Common myeloid progenitor, CD34-positive (primary cell): ENCODE results near the gene FAM167B.

ENCODE experiments used
- CTCF ChIA-PET: fragments of 350-600 bp; sonication (Branson Sonifier 250); formaldehyde crosslinking; loops from one replicate; lab custom pipeline; 2021; ENCODE audit warnings: antibody characterized with exemption; lab: Charles Lee
- POLR2A ChIA-PET: fragments of 350-600 bp; sonication (Branson Sonifier 250); formaldehyde crosslinking; loops from one replicate; lab custom pipeline; 2021; ENCODE audit warnings: antibody characterized with exemption; lab: Charles Lee
- DNase-seq, 3 donors: peaks; one replicate each; pipeline versions ENCODE4 v3.0.0 to v3.0.0-alpha.2; 2013
- H3K27ac ChIP-seq, 2 experiments: 1 replicate in 1 of 2; 2 replicates in 1 of 2; pipeline ENCODE4 v1.7.0; 2013; ENCODE audit warnings: inconsistent platforms in 2 of 2, low read length in 2 of 2, mild to moderate bottlenecking in 2 of 2, low read depth in 1 of 2, moderate library complexity in 1 of 2; ENCODE audit not compliant: severe bottlenecking in 2 of 2, insufficient read depth in 1 of 2, poor library complexity in 1 of 2
- H3K27me3 ChIP-seq, 5 experiments: replicated peaks in 2 of 5; 1 replicate in 3 of 5; 2 replicates in 2 of 5; pipeline versions ENCODE4 v1.6.1 to v1.7.0; 2013; ENCODE audit warnings: low read length in 4 of 5, mild to moderate bottlenecking in 2 of 5, moderate library complexity in 2 of 5, inconsistent platforms in 1 of 5; ENCODE audit not compliant: insufficient read depth in 5 of 5, control insufficient read depth in 4 of 5
- H3K36me3 ChIP-seq, 4 experiments: 1 replicate in 2 of 4; 2 replicates in 2 of 4; pipeline versions ENCODE4 v1.6.1 to v1.7.0; 2013; ENCODE audit warnings: low read length in 3 of 4, control low read depth in 1 of 4, mild to moderate bottlenecking in 1 of 4; ENCODE audit not compliant: control insufficient read depth in 4 of 4, insufficient read depth in 4 of 4
- H3K4me1 ChIP-seq, 4 experiments: 1 replicate in 3 of 4; 2 replicates in 1 of 4; pipeline versions ENCODE4 v1.6.1 to v1.7.1; 2013; ENCODE audit warnings: low read length in 3 of 4, mild to moderate bottlenecking in 3 of 4, control low read depth in 1 of 4, inconsistent platforms in 1 of 4, moderate library complexity in 1 of 4; ENCODE audit not compliant: control insufficient read depth in 4 of 4, insufficient read depth in 4 of 4; ENCODE audit errors: control extremely low read depth in 1 of 4
- H3K4me3 ChIP-seq, 7 experiments: 1 replicate in 4 of 7; 2 replicates in 3 of 7; pipeline versions ENCODE4 v1.5.1 to v1.7.0; 2013; ENCODE audit warnings: mild to moderate bottlenecking in 7 of 7, low read length in 6 of 7, moderate library complexity in 6 of 7, inconsistent platforms in 2 of 7, low read depth in 2 of 7, control low read depth in 1 of 7; ENCODE audit not compliant: insufficient read depth in 4 of 7, control insufficient read depth in 1 of 7; ENCODE audit errors: extremely low read depth in 1 of 7
- H3K9me3 ChIP-seq, 5 experiments: 1 replicate in 4 of 5; 2 replicates in 1 of 5; pipeline versions ENCODE4 v1.6.1 to v1.7.1; 2013; ENCODE audit warnings: low read length in 4 of 5, mild to moderate bottlenecking in 2 of 5, inconsistent platforms in 1 of 5, low read depth in 1 of 5, moderate library complexity in 1 of 5; ENCODE audit not compliant: control insufficient read depth in 4 of 5, insufficient read depth in 2 of 5; ENCODE audit errors: control extremely low read depth in 1 of 5
- WGBS: methylation state at CpG from one replicate; pipeline ENCODE4 v1.1.5; 2013; ENCODE audit not compliant: insufficient coverage; 5-methylcytosine and 5-hydroxymethylcytosine counted together

FAM167B gene

GRCh38 chr1:32247452-32247851 lies 430 bp downstream of the FAM167B start:
- ChIA-PET CTCF (interaction anchor here (0.6 to 4.4 kb wide), 12 partner anchors 10 to 77 kb away, joined by 3 to 40 read pairs (median 7); partner anchors contain the start of gene HDAC1), POLR2A (no interaction called here)
- DNase-seq, result no peak
- Histone ChIP-seq H3K4me1 (peaks cover 11 to 61% (median 56%) of the 10 kb centered on the region in 4 experiments), H3K27me3 (no peaks in the 10 kb centered on the region), H3K27ac (no peak overlapping the region), H3K9me3 (no peaks in the 10 kb centered on the region), H3K36me3 (no peaks in the 10 kb centered on the region), H3K4me3 (no peak overlapping the region)
- WGBS, result 99% methylated on average over 11 of the region's 12 CpGs

GRCh38 chr1:32247983-32248889 lies 1.2 kb downstream of the FAM167B start:
- Histone ChIP-seq H3K4me3 (peak overlapping the region in 3 of 7 experiments; percentile 50 to 54 (median 50)), H3K27ac (no peak overlapping the region), H3K36me3 (no peaks in the 10 kb centered on the region), H3K27me3 (no peaks in the 10 kb centered on the region), H3K9me3 (no peaks in the 10 kb centered on the region), H3K4me1 (peaks cover 11 to 64% (median 59%) of the 10 kb centered on the region in 4 experiments)
- DNase-seq, result peak; percentile 58 to 67 (median 64)
- ChIA-PET POLR2A (interaction anchor here (0.6 kb wide), 1 partner anchor 27 kb away, joined by 3 read pairs; no protein-coding TSS in a partner anchor), CTCF (interaction anchor here (0.6 to 4.4 kb wide), 22 partner anchors 8 to 141 kb away, joined by 3 to 40 read pairs (median 4); partner anchors contain the start of genes HDAC1 and KPNA6)
- 9% methylated on average over 15 of the region's 31 CpGs for WGBS

- Histone ChIP-seq H3K9me3 (no peaks in the 10 kb centered on the region), H3K27ac (peak overlapping the region; percentile 26 to 70), H3K4me3 (peak overlapping the region in 5 of 7 experiments; percentile 34 to 62 (median 40)), H3K36me3 (no peaks in the 10 kb centered on the region), H3K4me1 (peaks cover 11 to 72% (median 65%) of the 10 kb centered on the region in 4 experiments), H3K27me3 (no peaks in the 10 kb centered on the region)
- peak; percentile 73 to 91 (median 89) for DNase-seq
- ChIA-PET POLR2A (interaction anchor here (0.5 to 1.5 kb wide), 4 partner anchors 9 to 87 kb away, joined by 3 to 5 read pairs (median 4); partner anchors contain the start of gene HDAC1), CTCF (interaction anchor here (0.6 to 4.4 kb wide), 15 partner anchors 8 to 91 kb away, joined by 3 to 40 read pairs (median 9); partner anchors contain the start of gene HDAC1)
- 16% methylated on average over 9 of the region's 9 CpGs for WGBS
These were observed 3.0 kb downstream of the FAM167B start for GRCh38 chr1:32249831-32250525.

- peak within 1 kb of the TSS in 4 of 7 experiments; percentile 36 to 62 (median 50) for H3K4me3 ChIP-seq
- peak in 2 of 3 donors; percentile 53 to 64 for DNase-seq
- H3K4me1 ChIP-seq, result peaks cover 11 to 72% (median 65%) of the 10 kb centered on the region in 4 experiments
- WGBS, result 50% methylated on average over 22 of the region's 25 CpGs
- no peaks in the 10 kb centered on the region for H3K36me3 ChIP-seq
- H3K9me3 ChIP-seq, result no peaks in the 10 kb centered on the region
- ChIA-PET POLR2A (no interaction called here), CTCF (interaction anchor here (0.6 to 4.4 kb wide), 7 partner anchors 9 to 149 kb away, joined by 3 to 40 read pairs (median 4); partner anchors contain the start of gene HDAC1)
- no peaks in the 10 kb centered on the region for H3K27me3 ChIP-seq
- peak within 1 kb of the TSS; percentile 26 to 70 for H3K27ac ChIP-seq
These were observed 4.1 kb downstream of the FAM167B start, which contains the start of gene LCK for GRCh38 chr1:32250893-32251716. LCK (plus strand) TSS chr1:32251265; CDS start chr1:32274330, 23,065 bp downstream.

- peaks cover 3 to 34% (median 29%) of the 10 kb centered on the region in 4 experiments for H3K4me1 ChIP-seq
- DNase-seq, result no peak
- H3K9me3 ChIP-seq, result no peaks in the 10 kb centered on the region
- H3K36me3 ChIP-seq, result no peaks in the 10 kb centered on the region
- no peak overlapping the region for H3K27ac ChIP-seq
- WGBS, result 100% methylated on average over 3 of the region's 10 CpGs
- ChIA-PET CTCF (interaction anchor here (1.0 to 1.1 kb wide), 3 partner anchors 10 to 40 kb away, joined by 3 to 5 read pairs (median 5); no protein-coding TSS in a partner anchor), POLR2A (no interaction called here)
- no peak overlapping the region for H3K4me3 ChIP-seq
- no peaks in the 10 kb centered on the region for H3K27me3 ChIP-seq
These were observed 8.3 kb downstream of the FAM167B start for GRCh38 chr1:32255072-32256071.
